H7 (cell line): Measurements from ENCODE around the gene ACKR3. TPM values are rescaled to one million over a fixed set of nuclear protein-coding genes. Genes with fewer than 3 reads are reported as not detected.
A peak's percentile ranks its signal among the peaks of the same experiment; 100 is the strongest.

Source experiments
- DNase-seq: peaks from one replicate; pipeline ENCODE4 v3.0.0; 2012
- H3K27me3 ChIP-seq: 2 replicates; pipeline ENCODE4 v1.6.0; 2011; ENCODE audit warnings: mild to moderate bottlenecking, low read length; ENCODE audit not compliant: control insufficient read depth, insufficient read depth
- H3K36me3 ChIP-seq: replicated peaks from 2 replicates; pipeline ENCODE4 v1.5.1; 2011; ENCODE audit warnings: low read length; ENCODE audit not compliant: control insufficient read depth, insufficient read depth
- H3K4me3 ChIP-seq: 2 replicates; pipeline ENCODE4 v1.5.1; 2011; ENCODE audit warnings: low read depth, mild to moderate bottlenecking, control low read depth, low read length, moderate library complexity; ENCODE audit not compliant: insufficient read depth
- total RNA-seq: library from RNA; depleted of rRNA; stranded (reverse); fragments of >200 nt; shearing (Covaris generic); gene quantifications from 2 replicates; pipeline ENCODE4 v1.2.3, GENCODE V29; 2014

ACKR3 gene
- total RNA-seq, 1 experiment from 2014 or later, result 13.2 TPM

DNA sequence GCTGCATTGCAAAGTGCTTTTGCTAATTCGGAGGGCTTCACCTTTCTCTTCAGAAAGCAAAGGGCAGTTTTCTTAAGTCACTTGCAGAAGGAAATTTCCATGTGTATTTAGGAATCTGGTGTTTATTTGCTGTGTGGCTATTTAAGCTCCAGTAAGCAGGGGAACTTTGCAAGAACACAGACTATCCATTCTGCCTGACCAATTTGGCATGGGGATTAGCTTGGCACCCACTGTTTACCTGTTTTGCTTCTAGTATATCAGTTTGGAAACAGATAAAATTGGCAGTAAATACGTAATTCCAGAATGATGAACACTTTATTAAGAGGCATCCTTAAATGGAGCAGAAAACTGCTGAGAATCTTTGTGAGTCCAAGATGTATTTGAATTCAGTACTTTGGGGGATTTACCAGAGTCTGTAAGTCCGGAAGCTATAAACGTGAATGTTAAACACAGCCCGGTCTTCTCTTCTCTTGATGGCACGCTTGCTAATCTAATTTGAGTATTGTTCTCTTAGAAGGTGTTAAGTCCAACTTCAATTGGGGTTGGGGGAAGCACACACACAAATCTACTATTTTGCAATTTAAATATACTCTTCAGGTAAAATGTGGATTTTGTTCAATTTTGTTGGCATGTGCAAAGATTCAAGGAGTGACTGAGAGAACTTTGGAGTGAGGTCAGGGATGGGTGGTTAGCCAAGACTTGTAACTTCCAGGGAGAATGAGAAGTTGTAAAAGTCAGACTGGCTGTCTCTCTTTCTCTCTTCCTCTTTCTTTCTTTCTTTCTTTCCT, 650 bp downstream of the ACKR3 start:
- Histone ChIP-seq H3K36me3 (no peaks in the 10 kb centered on the region), H3K27me3 (peaks cover 15% of the 10 kb centered on the region), H3K4me3 (peak overlapping the region; percentile 13; the same call in 1 of the 2 replicates)
- no peak for DNase-seq

- no peaks in the 10 kb centered on the region for H3K36me3 ChIP-seq
- no peak for DNase-seq
- peak overlapping the region; percentile 1; the same call in 1 of the 2 replicates for H3K4me3 ChIP-seq
- peaks cover 15% of the 10 kb centered on the region for H3K27me3 ChIP-seq
Measured at GRCh38 chr2:236571145-236571544, 1.5 kb downstream of the ACKR3 start.

- no peak overlapping the region; the same call in 1 of the 2 replicates for H3K4me3 ChIP-seq
Measured at GRCh38 chr2:236572482-236572881, 2.9 kb downstream of the ACKR3 start.

DNA sequence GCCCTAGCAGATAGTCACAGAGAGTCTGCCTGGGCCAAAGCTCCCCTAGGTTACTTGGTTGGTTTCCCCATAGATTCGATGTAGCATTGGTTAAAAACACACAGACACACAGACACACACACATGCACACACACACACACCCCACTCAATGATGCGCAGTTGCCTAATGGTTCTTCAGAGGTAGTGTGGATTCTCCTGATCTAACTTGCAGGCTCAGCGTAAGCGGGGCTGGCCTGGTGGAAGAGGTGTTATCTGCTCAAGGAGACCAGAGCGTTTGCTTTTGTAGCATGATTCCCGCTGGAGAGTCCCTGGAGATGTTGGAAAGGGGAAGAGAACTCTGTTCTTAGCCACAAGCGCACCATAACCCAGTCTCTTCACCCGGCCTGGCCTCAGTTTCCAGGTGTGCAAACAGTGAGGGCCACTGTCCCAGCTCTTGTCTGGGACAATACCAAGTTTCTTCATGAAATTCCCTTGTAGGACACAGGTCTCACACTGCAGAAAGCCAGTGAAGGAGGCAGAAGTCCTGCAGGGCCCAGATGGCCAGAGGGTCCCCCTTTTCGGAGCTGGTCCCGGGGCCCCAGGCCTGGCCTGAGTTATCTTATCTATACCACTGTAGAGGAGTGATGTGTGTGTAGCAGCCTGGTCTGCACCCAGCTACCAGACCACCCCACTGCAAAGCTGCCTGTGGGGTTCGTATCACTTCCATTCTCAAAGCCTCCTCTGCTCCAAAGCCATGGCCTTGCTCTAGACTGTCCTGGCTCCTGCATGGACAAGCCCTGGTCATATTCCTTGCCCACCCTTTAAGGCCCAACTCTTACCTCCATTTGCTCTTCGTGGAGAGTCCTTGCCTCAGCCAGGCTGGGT, 3.7 kb downstream of the ACKR3 start:
- DNase-seq, result no peak
- H3K36me3 ChIP-seq, result no peaks in the 10 kb centered on the region
- H3K4me3 ChIP-seq, result no peak overlapping the region
- peaks cover 6% of the 10 kb centered on the region for H3K27me3 ChIP-seq

More at GRCh38 chr2:236572482-236572881, 2.9 kb downstream of the ACKR3 start:
- Histone ChIP-seq H3K27me3 (peaks cover 13% of the 10 kb centered on the region), H3K36me3 (no peaks in the 10 kb centered on the region)
- DNase-seq, result peak; percentile 69

- H3K4me3 ChIP-seq, result no peak overlapping the region
- DNase-seq, result no peak
- H3K27me3 ChIP-seq, result no peaks in the 10 kb centered on the region
- no peaks in the 10 kb centered on the region for H3K36me3 ChIP-seq
Measured at GRCh38 chr2:236574000-236574399, 4.4 kb downstream of the ACKR3 start.

GRCh38 chr2:236574424-236575145, 5.0 kb downstream of the ACKR3 start:
- H3K36me3 ChIP-seq, result no peaks in the 10 kb centered on the region
- no peak for DNase-seq
- no peak overlapping the region for H3K4me3 ChIP-seq
- no peaks in the 10 kb centered on the region for H3K27me3 ChIP-seq

DNA sequence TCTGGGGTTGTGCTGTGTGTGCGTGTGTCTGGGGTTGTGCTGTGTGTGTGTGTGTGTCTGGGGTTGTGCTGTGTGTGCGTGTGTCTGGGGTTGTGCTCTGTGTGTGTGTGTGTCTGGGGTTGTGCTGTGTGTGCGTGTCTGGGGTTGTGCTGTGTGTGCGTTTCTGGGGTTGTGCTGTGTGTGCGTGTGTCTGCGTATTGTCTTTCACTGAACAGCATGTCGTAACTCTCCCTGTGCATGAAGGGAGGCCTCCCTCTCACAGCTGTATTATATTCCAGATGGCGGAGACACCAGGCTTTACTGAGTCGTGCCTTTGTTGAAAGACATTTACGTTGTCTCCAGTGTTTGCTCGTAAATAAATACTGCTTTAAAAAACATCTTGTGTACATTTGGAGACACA, 5.9 kb downstream of the ACKR3 start:
- Histone ChIP-seq H3K4me3 (no peak overlapping the region), H3K27me3 (no peaks in the 10 kb centered on the region), H3K36me3 (no peaks in the 10 kb centered on the region)
- no peak for DNase-seq

- H3K36me3 ChIP-seq, result no peaks in the 10 kb centered on the region
Measured at GRCh38 chr2:236576087-236576486, 6.5 kb downstream of the ACKR3 start.

GRCh38 chr2:236576953-236577352, 7.3 kb downstream of the ACKR3 start:
- Histone ChIP-seq H3K4me3 (no peak overlapping the region), H3K27me3 (no peaks in the 10 kb centered on the region), H3K36me3 (no peaks in the 10 kb centered on the region)
- DNase-seq, result no peak

More at GRCh38 chr2:236576087-236576486, 6.5 kb downstream of the ACKR3 start:
- no peak overlapping the region for H3K4me3 ChIP-seq
- peak; percentile 74 for DNase-seq
- H3K27me3 ChIP-seq, result no peaks in the 10 kb centered on the region

DNA sequence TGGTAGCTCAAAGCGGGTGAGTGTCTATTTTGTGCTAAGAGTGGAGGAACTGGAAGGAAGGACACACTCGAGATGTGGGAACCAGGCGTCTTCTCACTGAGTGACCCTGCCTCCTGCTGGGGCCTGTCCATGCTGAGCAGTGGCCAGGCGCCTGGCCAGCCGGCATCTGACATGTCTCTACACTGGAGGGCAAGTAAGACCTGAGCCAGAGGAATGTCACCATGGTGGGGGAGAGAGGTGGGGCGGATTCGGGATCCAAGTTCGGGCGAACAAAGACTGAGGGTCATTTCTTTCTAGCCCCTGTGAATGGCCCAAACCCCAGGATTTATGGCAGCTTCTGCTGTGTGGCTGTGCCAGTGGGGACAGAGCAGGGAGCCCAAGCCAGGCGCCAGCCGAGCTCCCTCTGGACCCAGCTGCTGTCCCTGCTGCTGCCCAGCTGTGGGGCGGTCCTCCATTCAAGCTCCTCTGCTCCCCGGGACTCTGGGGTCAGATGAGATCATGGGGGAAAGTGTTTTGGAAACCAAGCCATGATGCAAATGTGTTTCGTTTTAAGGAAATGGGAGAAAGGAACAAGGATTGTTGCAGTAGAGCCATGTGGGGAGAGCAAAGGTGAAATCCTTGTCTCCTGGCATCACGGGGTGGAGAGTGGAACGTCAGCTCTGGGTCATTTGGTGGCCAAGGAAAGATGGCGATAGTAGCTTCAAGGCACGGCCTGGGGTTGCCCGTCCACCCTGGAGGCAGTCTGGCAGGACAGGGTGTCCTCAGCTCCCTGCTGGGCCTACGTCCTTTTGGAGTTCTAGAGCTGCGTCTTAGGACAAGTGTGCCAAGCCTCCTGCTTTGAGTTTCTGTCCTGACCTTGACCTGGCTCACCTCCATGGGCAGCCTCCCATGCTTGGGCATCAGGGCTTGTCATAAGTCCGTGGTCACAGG, 8.1 kb downstream of the ACKR3 start:
- Histone ChIP-seq H3K4me3 (no peak overlapping the region), H3K36me3 (no peaks in the 10 kb centered on the region)

DNA sequence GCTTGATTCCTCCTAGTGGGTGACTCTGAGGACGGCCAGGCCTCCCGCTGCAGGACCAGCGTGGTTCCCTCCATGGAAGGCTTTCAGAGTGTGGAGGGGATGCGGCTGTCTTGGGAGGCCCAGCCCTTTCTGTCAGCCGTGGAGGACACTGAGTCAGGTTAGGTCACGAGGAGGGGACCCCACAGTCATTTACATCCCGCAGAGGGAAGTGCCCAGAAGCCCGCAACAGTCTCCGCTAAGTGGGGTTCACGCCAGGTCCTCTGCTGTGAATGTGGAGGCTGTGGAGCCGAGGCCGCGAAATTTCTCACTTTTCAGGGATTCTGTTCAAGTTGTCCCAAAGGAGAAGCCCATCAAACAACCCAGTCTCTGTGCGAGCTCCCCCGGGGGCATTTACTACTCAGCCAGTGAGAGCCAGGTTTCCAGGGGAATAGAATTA, 8.8 kb downstream of the ACKR3 start:
- no peak for DNase-seq
- Histone ChIP-seq H3K27me3 (no peaks in the 10 kb centered on the region), H3K4me3 (no peak overlapping the region), H3K36me3 (no peaks in the 10 kb centered on the region)

More for the DNA sequence above, 8.1 kb downstream of the ACKR3 start:
- H3K27me3 ChIP-seq, result no peaks in the 10 kb centered on the region
- DNase-seq, result no peak

- no peaks in the 10 kb centered on the region for H3K27me3 ChIP-seq
- peak; percentile 73 for DNase-seq
- no peaks in the 10 kb centered on the region for H3K36me3 ChIP-seq
- H3K4me3 ChIP-seq, result no peak overlapping the region
Measured at GRCh38 chr2:236579048-236579745, 9.6 kb downstream of the ACKR3 start.

DNA sequence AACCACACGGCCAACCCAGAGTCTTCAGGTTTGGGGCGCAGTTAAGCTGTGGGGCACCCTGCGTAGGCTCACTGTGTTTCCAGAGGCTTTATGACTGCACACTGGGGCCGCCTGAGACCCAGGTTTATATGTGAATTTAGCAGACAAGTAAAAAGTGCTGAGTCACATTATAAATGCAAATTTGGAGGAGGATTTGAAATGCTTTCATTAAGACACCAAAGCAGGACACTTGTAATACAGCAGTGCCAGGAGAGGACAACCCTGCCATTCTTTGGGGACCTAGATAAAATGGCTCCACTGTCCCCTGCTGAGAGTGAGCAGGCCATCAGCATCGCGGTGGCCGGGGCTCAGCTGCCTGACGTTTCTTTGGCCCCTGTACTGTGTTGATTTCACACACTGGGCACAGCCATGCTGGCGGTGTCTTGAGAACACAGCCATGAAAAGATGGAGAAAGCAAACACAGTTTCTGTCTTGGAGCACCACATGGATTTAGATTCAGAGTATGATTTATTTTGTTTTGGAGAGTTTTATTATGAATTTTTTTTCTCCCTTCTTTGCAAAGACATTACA, 10.2 kb downstream of the ACKR3 start:
- Histone ChIP-seq H3K4me3 (no peak overlapping the region), H3K36me3 (no peaks in the 10 kb centered on the region), H3K27me3 (no peaks in the 10 kb centered on the region)
- no peak for DNase-seq
